ENCODE measurements around the gene TECR. TPM values are rescaled to one million over a fixed set of nuclear protein-coding genes. Genes with fewer than 3 reads are reported as not detected.

TECR gene
- total RNA-seq, 6 donors from 2014 or later, result 54.0 to 124 (median 80.6) TPM

DNA sequence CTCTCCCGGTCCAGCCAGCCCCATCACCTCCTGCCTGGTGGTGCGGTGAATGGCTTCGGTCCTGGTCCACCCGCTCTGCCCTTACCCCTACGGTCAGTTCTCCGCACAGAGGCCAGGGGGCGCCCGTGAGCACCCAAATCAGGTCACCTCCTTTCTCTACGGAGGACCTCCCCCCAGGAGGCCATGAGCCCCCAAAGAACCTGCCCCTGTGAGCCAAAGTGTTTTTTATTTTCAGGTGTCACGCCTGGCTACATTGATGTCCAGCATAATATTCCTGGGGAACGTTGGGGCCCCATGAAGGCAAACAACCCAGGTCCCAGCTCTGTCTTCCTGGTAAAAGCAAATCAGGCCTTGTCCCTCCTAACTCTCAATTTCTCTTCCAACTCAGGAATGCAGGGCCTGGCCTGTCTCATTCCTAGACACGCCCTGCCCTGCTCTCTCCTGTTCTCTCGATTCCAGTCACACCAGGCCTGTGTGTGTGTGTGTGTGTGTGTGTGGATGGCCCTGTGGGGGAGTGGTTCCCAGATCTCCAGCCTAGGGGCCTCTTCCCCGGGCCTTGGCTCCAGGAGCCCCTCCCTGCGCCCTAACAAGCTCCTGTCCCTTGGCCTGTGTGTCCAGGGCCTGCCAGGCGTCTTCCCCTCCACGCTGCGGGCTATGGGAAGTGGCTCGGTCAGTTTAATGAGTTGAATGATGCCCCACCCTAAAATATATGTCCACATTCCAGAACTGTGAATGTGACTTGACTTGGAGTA is 23.7 kb upstream of the TECR start:
- no peaks in the 10 kb centered on the region for H3K9me3 ChIP-seq
- no peak overlapping the region for H3K4me3 ChIP-seq
- TF ChIP-seq POLR2AphosphoS5 (IDR thresholded peaks at IDR 0.05) (peak in 1 of 2 donors; percentile 14), POLR2A (IDR thresholded peaks at IDR 0.05) (peak in 1 of 4 donors; percentile 12), EP300 (IDR thresholded peaks at IDR 0.05) (no peak)
- TF ChIP-seq, protein P1, sequence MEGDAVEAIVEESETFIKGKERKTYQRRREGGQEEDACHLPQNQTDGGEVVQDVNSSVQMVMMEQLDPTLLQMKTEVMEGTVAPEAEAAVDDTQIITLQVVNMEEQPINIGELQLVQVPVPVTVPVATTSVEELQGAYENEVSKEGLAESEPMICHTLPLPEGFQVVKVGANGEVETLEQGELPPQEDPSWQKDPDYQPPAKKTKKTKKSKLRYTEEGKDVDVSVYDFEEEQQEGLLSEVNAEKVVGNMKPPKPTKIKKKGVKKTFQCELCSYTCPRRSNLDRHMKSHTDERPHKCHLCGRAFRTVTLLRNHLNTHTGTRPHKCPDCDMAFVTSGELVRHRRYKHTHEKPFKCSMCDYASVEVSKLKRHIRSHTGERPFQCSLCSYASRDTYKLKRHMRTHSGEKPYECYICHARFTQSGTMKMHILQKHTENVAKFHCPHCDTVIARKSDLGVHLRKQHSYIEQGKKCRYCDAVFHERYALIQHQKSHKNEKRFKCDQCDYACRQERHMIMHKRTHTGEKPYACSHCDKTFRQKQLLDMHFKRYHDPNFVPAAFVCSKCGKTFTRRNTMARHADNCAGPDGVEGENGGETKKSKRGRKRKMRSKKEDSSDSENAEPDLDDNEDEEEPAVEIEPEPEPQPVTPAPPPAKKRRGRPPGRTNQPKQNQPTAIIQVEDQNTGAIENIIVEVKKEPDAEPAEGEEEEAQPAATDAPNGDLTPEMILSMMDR (IDR thresholded peaks at IDR 0.05), result peak; percentile 74 to 88 (median 80)
- peak overlapping the region; percentile 83 to 86 (median 86) for H3K27ac ChIP-seq
- no peaks in the 10 kb centered on the region for H3K36me3 ChIP-seq
- H3K27me3 ChIP-seq, result no peaks in the 10 kb centered on the region
- peaks cover 30 to 64% (median 48%) of the 10 kb centered on the region in 4 donors for H3K4me1 ChIP-seq
- DNase-seq, result peak; percentile 83 to 89
- 36 to 46% methylated on average over 18 to 19 of the region's 19 CpGs for WGBS, 2 donors
- peak; percentile 75 to 90 for ATAC-seq (ENCODE audit: low FRiP score in 2 of 2)

DNA sequence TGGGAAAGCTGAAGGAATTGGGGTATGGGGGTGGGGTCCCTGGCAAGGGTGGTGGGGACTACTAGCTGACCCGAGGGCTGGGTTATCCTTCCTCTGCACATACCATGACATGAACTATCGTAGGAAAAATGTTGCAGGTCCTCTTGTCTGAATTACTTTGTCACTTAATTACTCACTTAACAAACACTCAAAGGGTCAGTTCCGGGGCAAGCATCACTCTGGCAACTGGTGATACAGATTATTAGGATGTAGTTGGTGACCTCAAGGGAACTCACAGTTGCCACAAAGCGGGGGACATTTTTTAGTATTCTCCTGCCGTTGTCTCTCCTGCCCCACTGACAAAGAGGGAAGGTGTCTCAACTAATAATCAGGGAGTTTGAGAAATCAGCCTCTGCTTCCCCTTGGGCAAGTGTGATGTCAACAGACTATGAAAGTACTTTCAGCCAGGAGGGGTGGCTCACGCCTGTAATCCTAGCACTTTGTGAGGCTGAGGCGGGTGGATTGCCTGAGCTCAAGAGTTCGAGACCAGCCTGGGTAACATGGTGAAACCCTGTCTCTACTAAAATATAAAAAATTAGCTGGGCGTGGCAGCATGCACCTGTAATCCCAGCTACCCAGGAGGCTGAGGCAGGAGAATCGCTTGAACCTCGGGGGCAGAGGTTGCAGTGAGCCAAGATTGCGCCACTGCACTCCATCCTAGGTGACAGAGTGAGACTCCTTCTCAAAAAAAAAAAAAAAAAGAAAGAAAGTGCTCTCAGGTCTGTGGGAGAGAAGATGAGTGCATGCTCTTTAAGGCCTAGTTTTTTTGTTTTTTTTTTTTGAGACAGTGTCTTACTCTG is 21.5 kb upstream of the TECR start:
- no peak overlapping the region for H3K4me3 ChIP-seq
- DNase-seq (peak in 1 of 2 donors; percentile 64), ATAC-seq (ENCODE audit: low FRiP score in 2 of 2) (peak; percentile 2 to 52)
- H3K27me3 ChIP-seq, result no peaks in the 10 kb centered on the region
- H3K27ac ChIP-seq, result peak overlapping the region; percentile 83 to 86 (median 86)
- peaks cover 27 to 66% (median 49%) of the 10 kb centered on the region in 4 donors for H3K4me1 ChIP-seq
- WGBS, 2 donors, result 38 to 53% methylated on average over 7 to 12 of the region's 12 CpGs
- TF ChIP-seq, protein P1 (IDR thresholded peaks at IDR 0.05), result peak in 1 of 6 experiments; percentile 10
- TF ChIP-seq POLR2AphosphoS5 (IDR thresholded peaks at IDR 0.05) (peak; percentile 40 to 70), POLR2A (IDR thresholded peaks at IDR 0.05) (no peak), EP300 (IDR thresholded peaks at IDR 0.05) (peak in 2 of 4 donors; percentile 76 to 86)
- H3K36me3 ChIP-seq, result no peaks in the 10 kb centered on the region
- no peaks in the 10 kb centered on the region for H3K9me3 ChIP-seq

DNA sequence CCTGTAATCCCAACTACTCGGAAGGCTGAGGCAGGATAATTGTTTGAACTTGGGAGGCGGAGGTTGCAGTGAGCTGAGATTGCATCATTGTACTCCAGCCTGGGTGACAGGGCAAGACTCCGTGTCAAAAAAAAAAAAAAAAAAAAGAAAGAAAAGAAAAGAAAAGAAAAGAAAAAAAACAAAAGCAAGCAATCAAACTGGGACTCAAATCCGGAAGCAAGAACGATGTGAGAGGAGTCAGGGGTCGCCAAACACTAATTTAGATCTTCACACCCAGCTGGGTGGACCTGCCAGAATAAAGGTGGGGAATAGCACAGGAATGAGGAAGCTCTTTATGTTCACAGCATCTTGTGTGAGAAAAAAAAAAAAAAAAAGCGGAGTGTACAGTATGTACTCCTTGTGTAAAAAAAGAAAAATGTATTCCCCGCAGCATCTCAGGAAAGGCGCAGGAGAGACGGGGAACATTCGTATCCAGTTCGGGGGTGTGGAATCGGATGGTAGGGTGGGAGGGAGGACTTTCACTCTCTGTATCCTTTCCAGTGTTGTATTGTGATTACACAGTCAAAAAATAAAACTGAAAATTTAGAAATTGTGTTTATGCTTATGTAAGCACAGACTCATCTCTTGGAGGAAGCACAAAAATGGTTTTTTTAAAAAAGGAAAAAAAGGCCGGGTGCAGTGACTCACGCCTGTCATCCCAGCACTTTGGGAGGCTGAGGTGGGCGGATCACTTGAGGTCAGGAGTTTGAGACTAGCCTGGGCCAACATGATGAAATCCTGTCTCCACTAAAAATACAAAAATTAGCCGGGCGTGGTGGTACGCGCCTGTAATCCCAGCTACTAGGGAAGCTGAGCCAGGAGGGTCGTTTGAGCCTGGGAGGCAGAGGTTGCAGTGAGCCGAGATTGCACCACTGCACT is 18.8 kb upstream of the TECR start:
- Histone ChIP-seq H3K9me3 (no peaks in the 10 kb centered on the region), H3K36me3 (peaks cover 11 to 23% (median 16%) of the 10 kb centered on the region in 4 donors), H3K27me3 (no peaks in the 10 kb centered on the region), H3K4me1 (peaks cover 32 to 78% (median 63%) of the 10 kb centered on the region in 4 donors), H3K4me3 (no peak overlapping the region), H3K27ac (peak overlapping the region; percentile 83 to 86 (median 84))
- WGBS, 2 donors, result 35 to 52% methylated on average over 22 of the region's 22 CpGs
- TF ChIP-seq, protein P1 (IDR thresholded peaks at IDR 0.05), result no peak
- TF ChIP-seq POLR2AphosphoS5 (IDR thresholded peaks at IDR 0.05) (peak; percentile 32 to 41), EP300 (IDR thresholded peaks at IDR 0.05) (peak in 1 of 4 donors; percentile 4)
- ATAC-seq (ENCODE audit: low FRiP score in 2 of 2) (peak; percentile 58 to 80), DNase-seq (peak in 1 of 2 donors; percentile 67)

DNA sequence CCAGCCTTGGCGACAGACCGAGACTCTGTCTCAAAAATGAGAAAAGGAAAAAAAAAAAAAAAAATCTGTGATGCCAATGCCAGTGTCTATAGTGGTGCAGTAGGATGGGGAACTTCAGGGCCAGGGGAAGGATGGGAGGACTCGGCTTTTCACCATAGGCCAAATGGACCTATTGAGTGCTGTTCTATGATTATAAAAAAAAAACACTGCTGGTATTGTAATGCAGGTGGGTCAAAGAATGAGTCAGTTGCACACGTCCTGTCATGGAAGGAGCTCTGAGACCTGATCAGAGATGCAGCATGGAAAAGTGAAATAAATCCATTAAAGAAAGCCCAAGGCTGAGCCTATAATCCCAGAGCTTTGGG is 18.2 kb upstream of the TECR start:
- Histone ChIP-seq H3K27me3 (no peaks in the 10 kb centered on the region), H3K36me3 (peaks cover 15 to 29% (median 23%) of the 10 kb centered on the region in 4 donors), H3K4me3 (no peak overlapping the region), H3K9me3 (no peaks in the 10 kb centered on the region), H3K27ac (peak overlapping the region; percentile 83 to 86 (median 84)), H3K4me1 (peaks cover 38 to 78% (median 64%) of the 10 kb centered on the region in 4 donors)
- 66 to 69% methylated on average over 4 of the region's 4 CpGs for WGBS, 2 donors
- DNase-seq (no peak), ATAC-seq (ENCODE audit: low FRiP score in 2 of 2) (no peak)
- TF ChIP-seq, protein P1 (IDR thresholded peaks at IDR 0.05), result no peak
- TF ChIP-seq POLR2A (IDR thresholded peaks at IDR 0.05) (no peak), EP300 (IDR thresholded peaks at IDR 0.05) (no peak), POLR2AphosphoS5 (IDR thresholded peaks at IDR 0.05) (no peak)
